Adrenal gland (tissue), 12 donors: Measurements from ENCODE around the gene NDUFS8. TPM values are rescaled to one million over a fixed set of nuclear protein-coding genes. Genes with fewer than 3 reads are reported as not detected.

Source experiments
- DNase-seq, 7 donors: peaks; one replicate each; pipeline ENCODE4 v3.0.0-alpha.2; 2019 to 2020
- H3K27ac ChIP-seq, 5 donors: fragments of 200-600 bp; sonication (generic) in 4 of 5; 1 replicate in 3 of 5; 2 replicates in 2 of 5; pipeline versions ENCODE4 v1.5.1 to v1.8.0; 2016 to 2020; ENCODE audit warnings: mild to moderate bottlenecking in 1 of 5
- H3K27me3 ChIP-seq: fragments of 200-600 bp; 2 replicates; pipeline ENCODE4 v1.8.0; 2021
- H3K36me3 ChIP-seq, 2 donors: fragments of 200-600 bp; replicated peaks in 1 of 2; 1 replicate in 1 of 2; 2 replicates in 1 of 2; pipeline versions ENCODE4 v1.5.1 to v1.8.0; 2018 to 2022
- H3K4me1 ChIP-seq, 2 donors: fragments of 200-600 bp; replicated peaks in 1 of 2; 1 replicate in 1 of 2; 2 replicates in 1 of 2; pipeline versions ENCODE4 v1.5.1 to v1.8.0; 2018 to 2021
- H3K4me3 ChIP-seq, 4 donors: fragments of 200-600 bp; sonication (generic) in 3 of 4; one replicate each; pipeline ENCODE4 v1.5.1; 2016 to 2018
- H3K9me3 ChIP-seq, 3 donors: fragments of 200-600 bp; sonication (generic) in 1 of 3; replicated peaks in 1 of 3; 1 replicate in 2 of 3; 2 replicates in 1 of 3; pipeline versions ENCODE4 v1.5.1 to v1.8.0; 2016 to 2021
- CTCF ChIP-seq, 6 experiments: fragments of 450-650 bp in 4 of 6; fragments of 200-600 bp in 2 of 6; sonication (generic) in 1 of 6; IDR thresholded peaks; 1 replicate in 5 of 6; 2 replicates in 1 of 6; pipeline versions ENCODE4 v1.5.1 to v1.8.0; 2016 to 2021; ENCODE audit warnings: antibody characterized with exemption in 6 of 6, mild to moderate bottlenecking in 2 of 6, moderate library complexity in 1 of 6
- POLR2A ChIP-seq, 2 donors: fragments of 450-650 bp; IDR thresholded peaks; one replicate each; pipeline ENCODE4 v1.6.1; 2017; ENCODE audit warnings: antibody characterized with exemption in 2 of 2, mild to moderate bottlenecking in 2 of 2, moderate library complexity in 1 of 2
- WGBS, 4 donors: extraction: QIAGEN DNeasy Blood & Tissue Kit in 2 of 4; methylation state at CpG; one replicate each; pipeline versions ENCODE4 v1.1.5 to v1.1.7; 2013 to 2017; 5-methylcytosine and 5-hydroxymethylcytosine counted together
- intact Hi-C, 2 donors: fragments of 100-400 bp; cut with DNase I; formaldehyde crosslinking; loops; one replicate each; pipeline versions ENCODE4 v1.14.1 to v1.15.0; 2022 to 2023
- polyA plus RNA-seq, 3 donors: library from polyadenylated mRNA; stranded (reverse); fragments of 200-250 nt in 2 of 3; fragments of 350-450 nt in 1 of 3; fragmentation: Illumina TruSeq in 1 of 3; extraction: RNeasy Lipid Tissue Mini Kit (QIAGEN cat#74804) in 1 of 3; gene quantifications; one replicate each; pipeline ENCODE4 v1.2.3, GENCODE V29; 2013 to 2014
- total RNA-seq, 9 donors: library from RNA; depleted of rRNA in 4 of 9; stranded (reverse); fragments of >200 nt in 4 of 9; fragments of 120-200 nt in 1 of 9; fragmentation: NEBNext Ultra II Directional in 1 of 9; extraction: Animal tissue kit (Norgen Biotek cat#: 25700) in 1 of 9; gene quantifications; one replicate each; pipeline versions ENCODE4 v1.1.0 to v1.2.4, GENCODE V29; 2013 to 2023
- donor health status: healthy with polysubstance abuse.
- donor health status: Bipolar disorder and iron deficiency.
- donor health status: DM: yes; HTN: yes; CAD: no.
- donor health status: DM: no; HTN: no; CAD: no.
- donor health status: DM: no; HTN: no; CAD: no.
- donor health status: DM: yes; HTN: yes; CAD: no.

NDUFS8 gene
- total and polyA plus RNA-seq, 12 donors = 199 to 1,037 (median 520) TPM

GRCh38 chr11:68071281-68072048, 41.0 kb downstream of the NDUFS8 start:
- intact Hi-C loops = no loop called here
- Histone ChIP-seq H3K9me3 (no peaks in the 10 kb centered on the region), H3K4me1 (peaks cover 6 to 9% of the 10 kb centered on the region in 2 donors), H3K4me3 (no peak overlapping the region), H3K27me3 (no peaks in the 10 kb centered on the region), H3K36me3 (peaks cover 0 to 62% of the 10 kb centered on the region in 2 donors), H3K27ac (no peak overlapping the region)
- 75 to 84% (median 78%) methylated on average over 3 of the region's 3 CpGs for WGBS, 4 donors
- DNase-seq = peak in 1 of 7 donors; percentile 45
- TF ChIP-seq POLR2A (IDR thresholded peaks at IDR 0.05) = no peak
- TF ChIP-seq CTCF (IDR thresholded peaks at IDR 0.05) = no peak

DNA sequence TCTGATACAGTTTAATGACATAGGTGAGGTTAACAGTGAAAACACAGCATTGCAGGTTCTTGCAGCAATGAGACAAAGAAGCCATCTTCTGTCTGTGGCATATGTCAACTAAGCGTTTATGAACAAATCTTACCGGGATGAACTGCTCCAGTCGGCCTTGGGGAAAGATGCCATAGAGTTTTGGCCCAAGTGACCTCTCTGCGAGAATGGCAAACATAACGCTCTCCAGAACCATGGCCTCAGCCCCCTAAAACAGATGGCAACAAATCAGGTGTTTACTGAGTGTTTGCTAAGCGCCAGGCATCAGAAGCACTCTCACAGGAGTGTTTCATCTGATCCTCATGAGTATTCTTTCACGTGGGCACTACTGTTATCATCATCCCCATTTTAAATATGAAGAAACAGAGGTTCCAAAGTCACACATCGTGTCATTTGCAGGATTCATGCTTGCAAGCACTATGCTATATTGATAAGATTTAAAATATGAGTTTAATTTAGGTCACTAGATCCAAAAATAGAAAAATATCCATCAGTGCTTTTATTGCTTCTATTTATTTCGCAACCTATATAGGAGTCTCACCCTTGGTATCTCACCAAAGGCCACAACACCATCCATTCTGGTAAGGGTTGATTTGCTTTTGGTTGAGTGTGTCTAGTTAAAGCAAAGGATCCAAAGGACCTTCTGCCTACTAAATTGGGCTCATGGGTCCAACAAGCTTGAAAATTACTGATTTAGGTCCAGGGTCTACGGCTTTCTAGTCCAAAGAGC, 44.3 kb downstream of the NDUFS8 start:
- peak in 1 of 7 donors; percentile 52 for DNase-seq
- intact Hi-C loops = no loop called here
- 59 to 67% (median 63%) methylated on average over 9 to 10 of the region's 10 CpGs for WGBS, 4 donors
- no peaks in the 10 kb centered on the region for H3K9me3 ChIP-seq
- H3K27me3 ChIP-seq = no peaks in the 10 kb centered on the region
- H3K36me3 ChIP-seq = peaks cover 0 to 30% of the 10 kb centered on the region in 2 donors
- TF ChIP-seq CTCF (IDR thresholded peaks at IDR 0.05) (no peak), POLR2A (IDR thresholded peaks at IDR 0.05) (no peak)
- H3K27ac ChIP-seq = no peak overlapping the region
- H3K4me1 ChIP-seq = peaks cover 6 to 9% of the 10 kb centered on the region in 2 donors
- no peak overlapping the region for H3K4me3 ChIP-seq

DNA sequence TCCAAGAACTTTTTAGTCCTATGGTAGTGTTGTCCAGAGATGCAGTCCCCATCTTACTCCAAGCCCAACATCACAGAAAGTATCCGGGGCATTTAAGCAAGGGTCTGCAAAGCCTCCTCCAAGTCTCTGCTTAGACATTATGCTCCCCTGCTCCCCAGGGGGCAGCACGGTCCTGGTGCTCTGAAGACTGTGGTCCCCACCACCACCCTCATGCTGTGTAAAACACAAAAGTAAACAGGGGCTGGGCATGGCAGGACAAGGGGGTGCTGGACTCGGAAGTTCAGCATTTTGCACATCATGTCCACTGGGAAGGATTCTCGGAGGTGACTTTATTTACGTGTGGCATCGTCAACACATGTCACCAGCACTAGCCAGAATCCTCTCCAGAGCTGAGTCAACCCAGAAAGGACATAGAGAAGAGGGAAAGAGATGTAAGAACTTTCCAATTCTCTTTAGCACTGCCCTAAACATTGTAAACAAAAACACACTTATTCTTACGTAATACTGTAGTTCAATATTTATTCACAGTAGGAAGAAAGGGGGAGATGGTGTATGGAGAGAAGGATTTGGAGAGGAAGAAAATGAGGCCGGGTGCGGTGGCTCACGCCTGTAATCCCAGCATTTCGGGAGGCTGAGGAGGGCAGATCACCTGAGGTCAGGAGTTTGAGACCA, 46.0 kb downstream of the NDUFS8 start:
- Histone ChIP-seq H3K27me3 (no peaks in the 10 kb centered on the region), H3K36me3 (peaks cover 0 to 24% of the 10 kb centered on the region in 2 donors), H3K4me3 (no peak overlapping the region), H3K4me1 (peaks cover 6 to 9% of the 10 kb centered on the region in 2 donors), H3K9me3 (no peaks in the 10 kb centered on the region), H3K27ac (no peak overlapping the region)
- intact Hi-C loops = no loop called here
- 88 to 90% (median 88%) methylated on average over 11 of the region's 11 CpGs for WGBS, 4 donors
- DNase-seq = peak in 1 of 7 donors; percentile 44
- TF ChIP-seq CTCF (IDR thresholded peaks at IDR 0.05) (peak in 1 of 6 experiments; percentile 8), POLR2A (IDR thresholded peaks at IDR 0.05) (no peak)
